Stimulated activated CD4-positive, alpha-beta T cell treated with anti-CD3 and anti-CD28 coated beads, TNF-alpha, amount 100 ng/mL, for 4 hours (primary cell): ENCODE results near the gene JMJD6.
"Not testable (repeated sequence)": the region's sequence is repeated elsewhere in the genome, so short reads cannot be mapped to it uniquely, and the experiment has no call there.

ENCODE experiments used
- DNase-seq, 3 experiments: peaks; one replicate each; pipeline ENCODE4 v3.0.0-alpha.2; 2020; ENCODE audit warnings: low read depth in 3 of 3

Gene JMJD6

GRCh38 chr17:76716146-76716838, 10.1 kb downstream of the JMJD6 start:
- DNase-seq = no peak

DNA sequence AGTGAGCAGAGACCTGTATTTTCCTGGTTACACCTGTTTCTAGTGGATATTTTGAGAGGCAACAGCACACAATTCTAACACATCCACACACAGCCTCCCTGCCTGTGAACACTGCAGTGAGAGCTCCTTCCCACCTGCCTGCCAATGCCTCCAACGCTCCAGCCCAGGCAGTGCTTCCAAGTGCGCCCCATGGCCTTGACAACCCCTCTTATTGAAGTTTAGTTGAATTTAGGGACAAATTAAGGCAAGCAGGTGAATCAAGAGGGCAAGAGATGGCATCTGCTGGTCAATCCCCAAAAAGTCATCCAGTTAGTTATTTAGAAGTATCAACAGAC, 10.9 kb downstream of the JMJD6 start:
- DNase-seq = no peak

DNA sequence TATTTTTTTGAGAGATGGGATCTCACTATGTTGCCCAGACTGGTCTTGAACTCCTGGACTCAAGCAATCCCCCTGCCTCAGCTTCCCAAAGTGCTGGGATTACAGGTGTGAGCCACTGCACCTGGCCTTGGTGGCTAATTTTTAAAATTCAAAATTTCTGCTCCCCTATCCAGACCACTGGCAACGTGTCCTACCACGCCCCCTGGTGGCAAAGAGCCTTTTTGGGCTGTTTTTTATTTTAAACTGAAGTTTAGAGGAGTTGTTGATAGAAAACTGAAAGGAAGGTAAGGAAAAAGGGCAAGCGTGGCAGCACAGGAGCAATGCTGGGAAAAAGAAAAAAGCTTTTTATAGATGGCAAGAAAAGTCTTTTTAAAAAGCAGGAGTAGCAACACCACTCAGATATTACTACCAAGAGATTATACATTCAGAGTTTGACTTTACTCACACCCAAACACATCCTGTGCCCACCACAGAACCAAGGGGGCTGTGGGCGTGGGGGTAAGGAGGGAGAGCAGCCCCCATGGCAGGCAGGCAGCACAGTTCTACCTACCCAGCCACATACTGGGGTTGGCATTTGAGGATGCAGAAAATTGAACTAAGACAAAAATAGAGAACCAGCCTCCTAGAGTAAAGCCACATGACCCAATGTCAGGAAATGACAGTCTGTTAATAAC, 11.4 kb downstream of the JMJD6 start:
- DNase-seq = peak; percentile 43 to 64 (median 61)

DNA sequence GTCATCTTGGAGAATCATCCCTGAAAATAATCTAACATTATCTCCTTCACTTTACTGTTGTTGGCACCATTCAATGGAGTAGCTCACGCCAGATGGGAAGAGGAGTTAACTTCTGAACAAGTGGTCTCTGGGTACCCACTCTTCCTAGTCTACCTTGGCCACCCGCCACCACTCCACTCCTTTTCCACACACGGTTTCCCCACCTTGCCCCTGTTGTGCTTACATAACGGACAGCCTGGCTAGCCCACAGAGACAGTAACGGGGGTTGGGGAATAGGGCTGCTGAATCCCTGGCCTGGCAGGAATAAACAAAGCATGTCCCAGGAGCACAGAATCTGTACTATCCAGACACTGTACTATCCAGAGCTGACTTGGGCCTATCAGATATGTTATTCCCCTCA, 12.1 kb downstream of the JMJD6 start:
- DNase-seq = no peak

- DNase-seq = no peak
Observed at GRCh38 chr17:76713765-76714164, 12.6 kb downstream of the JMJD6 start.

DNA sequence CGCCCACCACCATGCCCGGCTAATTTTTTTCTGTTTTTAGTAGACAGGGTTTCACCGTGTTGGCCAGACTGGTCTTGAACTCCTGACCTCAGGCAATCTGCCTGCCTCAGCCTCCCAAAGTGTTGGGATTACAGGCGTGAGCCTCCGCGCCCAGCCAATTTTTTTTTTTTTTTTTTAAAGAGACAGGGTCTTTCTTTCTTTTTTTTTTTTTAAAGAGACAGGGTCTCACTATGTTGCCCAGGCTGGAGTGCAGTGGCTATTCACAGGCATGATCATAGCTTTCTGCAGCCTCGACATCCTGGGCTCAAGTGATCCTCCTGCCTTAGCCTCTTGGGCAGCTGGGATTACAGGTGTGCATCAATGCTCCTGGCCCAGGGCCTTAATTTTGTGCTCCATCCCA, 14.1 kb downstream of the JMJD6 start:
- not testable (repeated sequence) for DNase-seq

- peak in 1 of 3 experiments; percentile 41 for DNase-seq
Observed at GRCh38 chr17:76710863-76711611, 15.4 kb downstream of the JMJD6 start, which contains the start of gene MXRA7. TSS of gene MXRA7 (minus strand) at chr17:76710965. CDS start at chr17:76710946, 19 bp downstream.

- DNase-seq = not testable (repeated sequence)
Observed at GRCh38 chr17:76709951-76710862, 16.2 kb downstream of the JMJD6 start.

DNA sequence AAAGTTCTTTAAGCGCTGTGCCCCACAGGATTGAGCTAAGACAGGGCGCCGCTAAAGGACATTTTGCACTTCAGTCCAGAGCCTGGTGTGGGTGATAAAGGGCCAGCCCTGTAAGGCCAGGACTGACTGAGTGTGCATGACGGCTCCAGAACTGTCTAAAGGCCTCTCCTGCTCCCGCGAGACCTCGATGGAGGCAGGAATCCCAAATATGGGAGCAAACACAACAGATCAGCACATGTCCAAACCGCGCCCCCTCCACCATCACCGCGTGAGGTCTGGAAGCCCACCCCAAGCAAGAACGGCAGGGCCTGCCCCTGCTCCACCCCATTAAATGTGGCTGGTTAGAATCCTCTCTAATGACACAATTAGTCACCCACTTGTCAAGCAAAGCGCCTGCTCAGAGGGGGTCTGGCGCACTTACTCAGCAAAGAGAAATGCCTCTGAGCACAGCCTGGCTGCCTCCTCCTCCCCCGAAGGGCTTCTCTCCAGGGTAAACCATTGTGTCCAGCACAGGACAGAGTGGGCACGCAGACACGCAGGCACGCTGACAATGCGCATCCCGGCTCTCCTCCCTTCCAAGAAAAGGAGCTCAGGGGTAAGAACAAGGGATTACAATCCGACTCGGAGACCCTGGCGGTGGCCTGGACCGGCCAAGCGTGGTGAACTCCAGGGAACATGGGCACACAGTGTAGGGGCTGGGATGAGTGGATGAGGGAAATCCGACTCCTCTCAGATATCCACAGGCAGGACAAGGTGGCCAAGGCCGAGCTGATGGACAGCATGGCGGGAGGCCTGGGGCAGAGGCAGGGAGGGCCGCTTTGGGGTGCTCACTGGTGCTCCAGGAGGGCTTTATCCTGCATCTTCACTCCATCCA, 17.1 kb downstream of the JMJD6 start:
- no peak for DNase-seq

- DNase-seq = no peak
Observed at GRCh38 chr17:76707985-76708807, 18.2 kb downstream of the JMJD6 start.

DNA sequence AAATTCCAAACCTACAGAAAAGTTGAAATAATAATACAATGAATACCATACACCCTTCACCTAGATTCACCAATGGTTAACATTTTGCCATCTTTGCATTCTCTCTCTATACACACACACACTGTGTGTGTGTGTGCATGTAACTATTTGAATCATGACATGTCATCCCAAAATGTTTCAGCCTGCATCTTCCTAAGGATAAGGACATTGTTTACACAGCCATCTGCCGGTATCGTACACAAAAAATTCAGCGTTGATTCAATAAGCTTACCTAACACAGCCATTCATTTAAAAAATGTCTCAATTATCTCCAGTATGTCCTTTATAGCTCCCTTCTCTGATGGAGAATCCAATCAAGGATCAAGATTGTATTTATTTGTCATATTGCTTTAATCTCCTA, 19.6 kb downstream of the JMJD6 start:
- DNase-seq = no peak

DNA sequence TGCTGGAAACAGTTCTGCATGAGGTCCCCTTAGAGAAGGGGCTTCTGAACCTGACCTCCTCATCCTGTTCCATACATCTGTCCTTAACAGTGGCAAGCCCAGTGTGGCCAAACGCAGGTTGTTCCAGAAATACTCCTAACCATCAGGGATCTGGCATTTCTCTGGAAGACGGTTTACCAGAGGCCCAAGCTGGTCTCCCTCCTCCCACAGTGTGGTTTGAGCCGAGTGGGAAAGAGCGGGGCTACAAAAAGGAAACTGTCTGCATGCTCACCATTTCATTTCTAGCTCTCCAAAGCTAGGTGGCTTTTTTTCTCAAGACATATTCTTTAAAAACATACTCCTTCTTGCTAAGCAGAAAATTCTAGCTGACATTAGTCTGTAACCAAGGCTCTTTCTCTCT, 21.6 kb downstream of the JMJD6 start:
- no peak for DNase-seq

DNA sequence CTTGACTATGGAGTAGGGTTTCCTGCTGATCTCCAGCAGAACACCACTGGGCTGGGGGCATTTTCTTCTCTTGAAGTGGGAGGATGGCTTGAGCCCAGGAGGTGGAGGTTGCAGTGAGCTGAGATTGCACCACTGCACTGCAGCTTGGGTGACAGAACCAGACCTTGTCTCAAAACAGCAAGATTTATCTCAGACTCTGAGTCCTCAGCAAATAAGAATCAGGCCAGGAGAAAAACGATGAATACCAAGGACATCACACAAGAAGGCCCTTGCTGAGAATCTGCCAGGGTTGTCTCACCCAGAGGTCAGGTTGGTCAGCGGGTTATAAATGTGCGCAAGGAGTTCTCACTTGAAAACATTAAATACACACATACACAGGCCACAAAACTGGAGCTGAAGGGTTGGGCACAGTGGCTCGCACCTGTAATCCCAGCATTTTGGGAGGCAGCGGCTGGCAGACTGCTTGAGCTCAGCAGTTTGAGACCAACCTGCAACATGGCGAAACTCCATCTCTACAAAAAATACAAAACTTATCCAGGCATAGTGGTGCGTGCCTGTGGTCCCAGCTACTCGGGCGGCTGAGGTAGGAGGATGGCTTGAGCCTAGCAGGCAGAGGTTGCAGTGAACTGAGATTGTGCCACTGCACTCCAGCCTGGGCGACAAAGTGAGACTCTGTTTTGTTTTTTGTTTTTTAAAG, 23.3 kb downstream of the JMJD6 start:
- no peak for DNase-seq

DNA sequence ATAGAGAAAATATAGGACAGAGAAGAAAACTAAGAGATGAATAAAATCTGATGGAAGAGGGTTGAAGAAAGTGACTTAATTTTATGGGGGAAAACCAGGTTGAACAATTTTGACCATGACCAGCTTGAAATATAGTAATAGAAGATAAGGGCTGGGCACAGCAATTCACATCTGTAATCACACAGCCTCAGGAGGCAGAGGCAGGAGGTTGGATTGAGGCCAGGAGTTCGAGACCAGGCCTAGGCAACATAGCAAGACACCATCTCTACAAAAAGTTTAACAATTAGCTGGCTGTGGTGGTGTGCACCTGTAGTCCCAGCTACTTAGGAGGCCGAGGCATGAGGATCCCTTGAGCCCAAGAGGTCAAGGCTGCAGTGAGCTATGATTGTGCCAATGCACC, 24.3 kb downstream of the JMJD6 start:
- DNase-seq = no peak

- no peak for DNase-seq
Observed at GRCh38 chr17:76701471-76701967, 24.9 kb downstream of the JMJD6 start.

- no peak for DNase-seq
Observed at GRCh38 chr17:76700617-76701470, 25.6 kb downstream of the JMJD6 start.

DNA sequence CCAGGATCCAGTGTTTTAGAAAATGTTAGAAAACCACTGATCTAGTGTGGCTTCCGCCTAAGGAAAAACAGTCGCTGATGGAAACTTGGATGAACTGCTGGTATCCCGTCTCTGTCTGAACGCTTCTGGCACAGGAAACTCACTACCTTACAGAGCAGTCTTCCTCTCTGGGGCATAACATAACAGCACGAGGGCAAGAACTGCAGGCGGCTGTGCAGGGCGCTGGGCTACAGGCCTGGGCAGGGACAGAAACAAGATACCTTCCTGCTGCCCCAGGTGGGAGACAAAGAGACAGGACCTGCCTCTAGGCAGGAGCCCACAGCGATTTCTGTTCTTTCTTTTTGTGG, 26.2 kb downstream of the JMJD6 start:
- DNase-seq = no peak

- not testable (repeated sequence) for DNase-seq
Observed at GRCh38 chr17:76698466-76698977, 27.9 kb downstream of the JMJD6 start.
